Stimulated activated CD4-positive, alpha-beta T cell treated with anti-CD3 and anti-CD28 coated beads, Interleukin-2, amount 100 ng/mL, for 48 hours (primary cell): ENCODE measurements around the gene L3MBTL1.

ENCODE experiments used
- DNase-seq, 2 donors: peaks; one replicate each; pipeline ENCODE4 v3.0.0-alpha.2; 2020

The L3MBTL1 gene

GRCh38 chr20:43508106-43508505, 609 bp downstream of the L3MBTL1 start:
- no peak for DNase-seq

DNA sequence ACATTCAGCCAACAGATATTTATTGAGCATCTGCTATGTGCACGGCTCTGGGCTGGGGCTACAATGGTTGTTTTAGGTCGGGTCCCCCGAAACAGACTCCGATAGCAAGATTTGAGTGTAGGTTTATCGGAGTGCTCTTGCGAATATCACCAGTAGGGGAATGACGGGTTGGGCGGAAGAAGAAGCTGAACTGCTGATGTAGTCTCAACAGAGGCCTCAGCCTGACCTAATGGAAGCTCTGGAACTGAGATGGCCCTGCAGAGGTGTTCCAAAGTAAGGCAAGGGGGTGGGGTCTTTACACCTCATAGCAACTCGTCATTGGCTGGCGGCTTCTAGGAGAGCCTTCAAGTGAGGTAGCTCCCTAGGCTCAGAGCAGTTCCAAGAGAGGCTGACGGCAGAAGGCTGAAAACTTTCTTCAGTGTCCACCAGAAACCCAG, 1.1 kb downstream of the L3MBTL1 start:
- DNase-seq = no peak

GRCh38 chr20:43511879-43512278, 4.4 kb downstream of the L3MBTL1 start:
- DNase-seq = no peak

- no peak for DNase-seq
These were observed 6.0 kb downstream of the L3MBTL1 start for GRCh38 chr20:43513372-43513930.

- peak; percentile 75 to 82 for DNase-seq
These were observed 6.6 kb downstream of the L3MBTL1 start for GRCh38 chr20:43513931-43514647.

DNA sequence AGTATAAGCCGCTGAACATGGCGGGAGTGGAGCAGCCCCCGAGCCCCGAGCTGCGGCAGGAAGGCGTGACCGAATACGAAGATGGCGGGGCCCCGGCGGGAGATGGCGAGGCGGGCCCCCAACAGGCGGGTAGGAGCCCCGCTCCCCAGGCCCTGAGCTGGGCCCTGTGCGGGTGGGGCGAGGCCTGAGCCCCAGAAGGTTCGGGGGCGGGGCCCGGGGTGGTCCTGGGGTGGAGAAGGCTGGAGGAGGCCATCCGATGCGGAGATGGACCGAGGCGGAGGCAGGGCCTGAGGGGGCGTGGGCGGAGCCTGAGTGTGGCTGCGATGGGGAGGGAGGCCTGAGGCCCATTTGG, 7.1 kb downstream of the L3MBTL1 start:
- DNase-seq = no peak

- DNase-seq = no peak
These were observed 8.1 kb downstream of the L3MBTL1 start for GRCh38 chr20:43515628-43516027.

DNA sequence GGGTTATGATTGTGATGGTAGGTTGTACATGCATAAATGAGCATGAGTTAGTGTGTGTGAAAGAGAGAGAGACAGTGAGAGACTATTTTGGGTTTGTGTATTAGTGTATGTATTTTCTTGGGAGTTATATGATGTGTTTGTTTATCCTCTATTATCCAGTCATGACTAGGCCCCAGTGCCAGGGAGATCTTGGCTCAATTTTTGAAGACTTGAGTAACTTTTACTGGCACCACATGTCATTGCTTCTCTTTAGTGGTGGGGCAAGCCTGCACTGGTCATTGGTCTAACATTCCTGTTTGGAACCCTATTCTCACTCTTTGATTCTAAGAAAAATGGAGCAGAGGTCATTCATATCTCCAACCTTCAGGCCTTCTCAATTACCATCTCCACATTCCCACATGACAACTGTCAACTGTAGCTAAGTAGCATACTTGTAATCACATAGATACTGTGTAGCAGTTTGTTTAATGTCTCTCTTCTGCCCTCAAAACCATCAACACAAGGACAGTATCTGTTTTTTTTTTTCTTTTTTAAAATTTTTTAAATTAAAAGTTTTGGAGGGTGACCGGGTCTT, 8.8 kb downstream of the L3MBTL1 start:
- DNase-seq = no peak

DNA sequence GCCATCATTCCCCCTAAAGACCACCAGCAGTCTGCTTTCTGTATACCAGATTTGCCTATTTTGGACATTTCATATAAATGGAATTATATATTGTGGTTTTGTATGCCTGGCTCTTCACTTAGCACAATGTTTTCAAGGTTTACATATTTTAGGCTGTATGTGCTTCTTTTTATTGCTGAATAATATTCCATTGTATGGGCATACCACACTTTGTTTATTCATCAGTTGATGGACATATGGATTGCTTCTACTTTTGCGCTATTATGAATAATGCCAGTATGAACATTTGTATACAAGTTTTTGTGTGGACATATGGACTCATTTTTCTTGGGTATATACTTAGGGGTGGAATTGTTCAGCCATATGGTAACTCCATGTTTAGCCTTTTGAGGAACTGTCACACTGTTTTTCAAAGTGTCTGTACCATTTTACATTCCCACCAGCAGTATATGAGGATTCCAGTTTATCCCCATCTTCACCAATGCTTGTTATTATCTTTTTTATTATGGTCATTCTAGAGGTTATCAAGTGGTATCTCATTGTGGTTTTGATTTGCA, 12.7 kb downstream of the L3MBTL1 start:
- DNase-seq = no peak

- no peak for DNase-seq
These were observed 17.5 kb downstream of the L3MBTL1 start for GRCh38 chr20:43525021-43525420.

DNA sequence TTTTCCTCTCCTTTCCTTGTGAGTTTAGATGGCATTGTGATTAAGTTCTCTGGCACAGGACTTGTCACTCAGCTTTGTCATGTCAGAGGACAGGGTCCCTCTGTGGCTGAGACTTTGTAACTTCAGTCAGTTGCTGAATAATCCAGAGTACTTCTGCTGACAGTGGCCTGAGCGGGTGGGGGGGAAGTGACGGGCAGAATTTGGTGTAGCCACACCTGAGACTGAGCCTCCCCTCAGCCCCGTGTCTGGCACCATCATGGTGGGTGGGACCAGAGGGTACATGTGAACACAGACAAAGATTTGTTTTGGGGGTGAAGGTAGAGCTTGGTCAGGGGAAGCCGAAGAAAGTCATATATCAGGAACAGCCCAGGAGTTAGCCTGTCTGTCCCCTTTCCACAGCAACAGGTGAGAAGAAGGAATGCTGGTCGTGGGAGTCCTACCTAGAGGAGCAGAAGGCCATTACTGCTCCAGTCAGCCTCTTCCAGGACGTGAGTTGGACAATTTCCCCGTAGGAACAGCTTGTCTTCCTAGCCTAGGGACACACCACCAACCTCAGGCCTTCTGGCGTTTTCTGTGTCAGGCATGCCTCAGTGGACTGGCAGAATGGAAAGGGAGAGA, 20.9 kb downstream of the L3MBTL1 start:
- no peak for DNase-seq

DNA sequence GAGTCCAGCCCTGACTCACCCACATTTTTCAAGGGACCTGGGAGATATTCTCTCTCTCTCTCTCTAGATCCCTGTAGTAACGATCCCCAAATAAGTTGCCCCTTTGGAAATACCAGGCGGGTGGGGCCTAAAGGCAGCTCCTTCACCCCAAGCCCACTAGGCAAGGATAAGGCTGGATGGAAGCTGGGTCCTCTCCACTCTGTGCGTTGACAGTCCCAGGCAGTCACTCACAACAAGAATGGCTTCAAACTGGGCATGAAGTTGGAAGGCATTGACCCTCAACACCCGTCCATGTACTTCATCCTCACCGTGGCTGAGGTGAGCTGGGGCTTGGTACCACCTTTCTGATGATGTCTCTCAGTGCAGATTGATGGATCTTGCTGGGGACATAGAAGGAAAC, 21.6 kb downstream of the L3MBTL1 start:
- DNase-seq = no peak

DNA sequence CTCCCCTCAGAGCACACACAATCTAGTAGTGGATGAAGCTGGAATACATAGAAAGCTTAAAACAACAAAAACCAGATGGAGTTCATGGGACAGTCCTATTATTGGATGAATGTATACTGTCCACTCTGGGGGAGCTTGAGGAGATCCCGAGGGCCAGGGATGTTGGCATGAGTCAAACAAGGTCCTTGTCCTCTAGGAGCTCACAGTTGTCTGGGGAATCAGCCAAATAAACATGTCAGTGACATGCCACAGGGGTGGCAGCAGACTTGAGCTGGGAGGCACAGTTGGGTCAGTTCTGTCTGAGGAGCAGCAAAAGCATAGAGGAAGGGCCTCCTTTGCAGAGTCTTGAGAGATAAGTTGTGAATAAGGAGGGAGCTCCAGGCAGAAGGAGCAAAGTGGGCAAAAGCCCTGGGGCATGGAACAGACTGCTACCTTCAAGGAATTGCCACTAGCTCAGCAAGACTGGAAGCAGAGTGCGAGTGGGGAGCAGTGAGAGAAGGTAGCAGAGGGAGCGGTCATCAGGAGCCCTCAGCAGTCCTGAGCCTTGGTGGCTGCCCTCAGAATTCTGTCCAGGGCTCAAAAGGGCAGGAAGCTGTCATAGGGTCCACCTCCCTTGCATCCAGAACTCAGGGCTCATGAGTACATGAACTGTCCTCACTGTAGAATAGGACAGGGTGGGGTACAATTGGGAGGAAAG, 22.1 kb downstream of the L3MBTL1 start:
- DNase-seq = no peak

DNA sequence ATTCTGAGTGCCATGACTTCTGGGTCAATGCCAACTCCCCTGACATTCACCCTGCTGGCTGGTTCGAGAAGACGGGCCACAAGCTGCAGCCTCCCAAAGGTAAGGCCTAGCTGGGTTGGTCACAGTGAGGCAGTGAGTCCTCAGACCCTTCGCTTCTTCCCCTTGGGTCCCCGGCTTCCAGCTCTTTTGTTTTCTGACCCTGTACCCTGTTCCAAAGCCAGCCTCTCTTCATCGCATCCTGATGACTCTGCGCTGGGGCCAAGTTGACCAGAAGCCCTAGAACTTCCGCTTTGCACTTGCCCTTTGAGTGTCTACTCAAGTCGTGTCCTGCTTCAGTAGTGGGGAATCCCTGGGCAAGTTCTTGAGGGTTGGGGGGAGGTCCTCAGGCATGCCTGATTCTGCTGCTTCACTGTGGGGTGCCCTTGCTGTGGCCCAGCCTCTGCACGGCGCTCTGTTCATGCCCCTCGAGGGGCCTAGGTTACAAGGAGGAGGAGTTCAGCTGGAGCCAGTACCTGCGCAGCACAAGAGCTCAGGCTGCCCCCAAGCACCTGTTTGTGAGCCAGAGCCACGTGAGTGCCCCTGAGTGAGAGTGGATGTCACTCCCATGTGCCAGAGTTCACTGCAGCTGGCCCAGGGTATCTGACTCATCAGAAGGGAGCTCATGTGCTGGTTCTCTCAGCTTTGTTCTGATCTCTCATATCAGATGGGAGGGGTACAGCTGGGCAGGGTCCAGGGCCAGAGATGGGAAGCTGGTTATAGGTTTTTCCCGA, 23.0 kb downstream of the L3MBTL1 start:
- no peak for DNase-seq

DNA sequence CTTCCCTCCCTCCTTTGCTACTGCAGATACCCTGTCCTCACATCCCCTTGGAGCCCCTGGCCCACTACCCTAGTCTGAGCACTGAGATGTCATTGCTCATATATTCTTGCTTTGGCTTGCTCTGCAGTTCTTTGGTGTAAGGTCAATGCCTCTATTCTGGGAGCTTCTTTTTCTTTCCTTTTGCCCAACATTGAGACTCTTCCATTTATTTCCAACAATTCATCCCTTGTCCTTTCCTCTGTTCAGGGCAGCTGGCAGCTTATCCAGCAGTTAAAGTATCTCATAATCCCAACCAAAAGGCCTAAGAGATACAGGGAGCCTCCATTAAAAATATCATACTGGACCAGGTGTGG, 23.6 kb downstream of the L3MBTL1 start:
- DNase-seq = no peak

DNA sequence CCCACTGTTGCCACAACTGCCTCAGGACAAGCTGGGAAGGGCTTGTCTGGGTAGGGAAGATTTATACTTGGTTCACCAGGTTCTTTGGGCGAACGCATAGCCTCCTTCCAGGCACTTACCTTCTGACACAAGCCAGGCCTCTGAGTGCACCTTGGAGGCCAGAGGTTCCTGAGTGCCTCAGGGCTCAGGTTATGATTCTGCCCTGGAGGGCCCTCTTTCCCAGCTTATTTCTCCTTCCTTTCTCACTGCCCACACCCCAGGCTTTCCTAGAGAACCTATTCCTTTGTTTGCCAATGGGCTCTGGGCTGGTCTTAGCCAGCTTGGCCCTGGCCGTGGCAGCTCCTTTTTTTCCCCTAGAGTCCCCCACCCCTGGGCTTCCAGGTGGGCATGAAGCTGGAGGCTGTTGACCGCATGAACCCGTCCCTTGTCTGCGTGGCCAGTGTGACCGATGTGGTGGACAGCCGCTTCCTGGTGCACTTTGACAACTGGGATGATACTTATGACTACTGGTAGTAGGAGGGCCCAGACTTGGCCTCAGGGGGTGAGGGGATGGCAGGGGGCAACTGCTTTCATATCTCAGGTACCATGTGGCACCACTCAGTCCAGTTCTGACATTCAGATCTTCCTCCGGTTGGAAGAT, 25.0 kb downstream of the L3MBTL1 start:
- no peak for DNase-seq

- DNase-seq = no peak
These were observed 25.6 kb downstream of the L3MBTL1 start for GRCh38 chr20:43533060-43533459.

- no peak for DNase-seq
These were observed 26.5 kb downstream of the L3MBTL1 start for GRCh38 chr20:43534016-43534415.

DNA sequence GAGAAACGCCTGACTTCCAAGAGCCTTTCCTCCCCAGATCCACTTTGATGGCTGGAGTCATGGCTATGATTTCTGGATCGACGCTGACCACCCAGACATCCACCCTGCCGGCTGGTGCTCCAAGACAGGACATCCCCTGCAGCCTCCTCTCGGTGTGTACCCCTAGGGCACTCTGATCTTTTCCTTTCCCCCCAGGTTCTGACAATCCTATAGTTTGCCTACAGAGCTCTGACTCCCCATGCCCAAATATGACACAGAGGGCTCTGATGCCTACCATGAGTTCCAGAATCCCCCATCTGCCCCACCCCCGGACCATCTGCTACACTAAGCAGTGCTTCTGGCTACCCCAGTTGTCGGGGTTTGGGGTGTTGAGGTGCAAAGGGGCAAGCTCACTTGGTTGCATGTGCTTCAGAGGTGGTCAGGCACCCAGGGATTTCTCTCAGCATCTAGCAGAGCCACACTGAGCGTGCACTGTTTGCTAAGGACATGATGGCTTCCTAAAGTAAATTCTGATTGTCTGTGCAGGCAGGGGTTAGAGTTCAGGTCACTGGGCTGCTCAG, 27.4 kb downstream of the L3MBTL1 start:
- DNase-seq = no peak

DNA sequence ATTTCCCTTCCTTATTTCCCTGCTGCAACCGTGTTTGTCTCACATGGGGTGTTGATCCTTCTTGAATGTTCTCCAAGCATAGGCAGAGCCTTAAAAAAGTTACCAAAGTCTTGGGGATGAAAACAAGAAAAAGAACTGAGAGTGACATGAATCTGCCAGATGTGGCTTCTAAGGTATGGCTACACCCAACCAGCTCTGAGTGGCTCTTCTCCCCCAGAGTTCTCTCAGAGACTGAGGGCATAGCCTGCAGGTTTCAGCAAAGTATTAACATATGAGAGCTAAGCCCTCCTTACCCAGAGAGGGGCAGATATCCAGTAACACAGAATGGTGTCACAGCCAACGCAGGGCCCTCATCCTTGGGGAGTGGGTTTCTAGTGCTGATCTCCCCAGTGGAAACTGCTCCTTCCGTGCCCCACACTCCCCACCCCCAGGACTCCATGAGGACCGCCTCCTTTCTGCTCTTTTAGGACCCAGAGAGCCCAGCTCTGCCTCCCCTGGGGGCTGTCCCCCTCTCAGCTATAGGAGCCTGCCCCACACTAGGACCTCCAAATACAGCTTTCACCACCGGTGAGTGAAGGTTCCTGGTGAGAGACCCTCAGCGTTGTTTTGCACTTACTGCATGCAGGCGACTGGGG, 28.0 kb downstream of the L3MBTL1 start:
- no peak for DNase-seq
